HCT116 (cell line): ENCODE results near the gene OCA2. TPM values are rescaled to one million over a fixed set of nuclear protein-coding genes. Genes with fewer than 3 reads are reported as not detected.

Experiments used
- ATAC-seq: fragments of 200-7000 bp; cut with Tn5 transposase; 2 replicates; pipeline ENCODE4 v1.9.1; 2020; ENCODE audit warnings: mild to moderate bottlenecking, moderate library complexity
- BruUV-seq: library from RNA; stranded (reverse); fragments of 400-500 nt; replicated peaks from 2 replicates; lab custom pipeline; 2021; lab: Mats Ljungman, UMichigan
- CTCF ChIA-PET: fragments of 300-600 bp; sonication (Branson Sonifier 250); formaldehyde crosslinking; loops from one replicate; lab custom pipeline; 2021; ENCODE audit warnings: antibody characterized with exemption; lab: Charles Lee
- POLR2A ChIA-PET: fragments of 300-600, 350-600 bp; sonication (Branson Sonifier 250); formaldehyde crosslinking; loops from one replicate; lab custom pipeline; 2021; ENCODE audit warnings: antibody characterized with exemption; lab: Charles Lee
- RAD21 ChIA-PET, 2 experiments: fragments of 300-600 bp; sonication (Branson Sonifier 250); formaldehyde crosslinking; loops; one replicate each; lab custom pipeline; 2023; ENCODE audit warnings: low total read pairs in 2 of 2; ENCODE audit not compliant: uncharacterized antibody in 2 of 2, unreplicated experiment in 2 of 2, low non-redundant PET in 1 of 2; lab: Charles Lee
- DNase-seq: peaks from one replicate; pipeline ENCODE4 v3.0.0-alpha.2; 2010; ENCODE audit warnings: low read depth, low spot score
- H2AFZ ChIP-seq: fragments of 200-600 bp; shearing (Covaris generic), sonication (generic); 2 replicates; pipeline ENCODE4 v1.6.1; 2017; ENCODE audit warnings: low read depth, mixed run types, mixed read lengths, antibody characterized with exemption, low read length; ENCODE audit not compliant: poor library complexity, severe bottlenecking
- H3K27ac ChIP-seq: 2 replicates; pipeline ENCODE4 v1.5.1; 2012; ENCODE audit warnings: low read depth, low read length
- H3K27me3 ChIP-seq: fragments of 200-600 bp; sonication (generic); 2 replicates; pipeline ENCODE4 v1.6.1; 2016; ENCODE audit warnings: mixed run types, low read length, mixed read lengths; ENCODE audit not compliant: insufficient read depth
- H3K36me3 ChIP-seq, 2 experiments: fragments of 200-500 bp in 1 of 2; fragments of 200-600 bp in 1 of 2; sonication (Bioruptor generic) in 1 of 2; sonication (generic) in 1 of 2; 2 replicates each; pipeline versions ENCODE4 v1.5.1 to v1.6.1; 2014 to 2016; ENCODE audit warnings: low read length in 2 of 2, inconsistent platforms in 1 of 2, mixed read lengths in 1 of 2, mixed run types in 1 of 2; ENCODE audit not compliant: insufficient read depth in 2 of 2, control insufficient read depth in 1 of 2
- H3K4me1 ChIP-seq, 2 experiments: fragments of 200-600 bp in 1 of 2; sonication (generic) in 1 of 2; 2 replicates each; pipeline versions ENCODE4 v1.5.1 to v1.6.1; 2012 to 2017; ENCODE audit warnings: low read length in 2 of 2, inconsistent platforms in 1 of 2, mild to moderate bottlenecking in 1 of 2, mixed read lengths in 1 of 2, mixed run types in 1 of 2, moderate library complexity in 1 of 2; ENCODE audit not compliant: insufficient read depth in 2 of 2, control insufficient read depth in 1 of 2
- H3K4me2 ChIP-seq: fragments of 200-600 bp; sonication (generic); 2 replicates; pipeline ENCODE4 v1.6.1; 2017; ENCODE audit warnings: mixed run types, low read length, mixed read lengths
- H3K4me3 ChIP-seq, 2 experiments: fragments of 200-600 bp in 1 of 2; sonication (generic) in 1 of 2; replicated peaks in 1 of 2; 2 replicates each; pipeline ENCODE4 v1.5.1; 2011 to 2016; ENCODE audit warnings: low read length in 2 of 2, control low read depth in 1 of 2, low read depth in 1 of 2, mild to moderate bottlenecking in 1 of 2, mixed read lengths in 1 of 2, mixed run types in 1 of 2
- H3K79me2 ChIP-seq: fragments of 200-600 bp; sonication (generic); 2 replicates; pipeline ENCODE4 v1.6.1; 2017; ENCODE audit warnings: mild to moderate bottlenecking, mixed run types, low read length, moderate library complexity, mixed read lengths; ENCODE audit not compliant: insufficient read depth
- H3K9ac ChIP-seq: fragments of 200-600 bp; sonication (generic); 2 replicates; pipeline ENCODE4 v1.6.1; 2016; ENCODE audit warnings: low read length, mixed read lengths
- H3K9me2 ChIP-seq: fragments of 200-600 bp; sonication (generic), shearing (Covaris generic); 2 replicates; pipeline ENCODE4 v1.6.1; 2017; ENCODE audit warnings: mixed run types, mild to moderate bottlenecking, moderate library complexity; ENCODE audit not compliant: insufficient read depth
- H3K9me3 ChIP-seq, 2 experiments: fragments of 200-500 bp in 1 of 2; fragments of 200-600 bp in 1 of 2; sonication (Bioruptor generic) in 1 of 2; sonication (generic) in 1 of 2; 2 replicates each; pipeline ENCODE4 v1.6.1; 2014 to 2017; ENCODE audit warnings: low read length in 2 of 2, mixed read lengths in 2 of 2, inconsistent platforms in 1 of 2, low read depth in 1 of 2, mild to moderate bottlenecking in 1 of 2, mixed run types in 1 of 2, moderate library complexity in 1 of 2; ENCODE audit not compliant: control insufficient read depth in 1 of 2, insufficient read depth in 1 of 2
- H4K20me1 ChIP-seq: fragments of 200-600 bp; sonication (generic), shearing (Covaris generic); 2 replicates; pipeline ENCODE4 v1.6.1; 2017; ENCODE audit warnings: mixed run types, mild to moderate bottlenecking, moderate library complexity; ENCODE audit not compliant: insufficient read depth
- CEBPB ChIP-seq: IDR thresholded peaks from 2 replicates; pipeline ENCODE4 v1.6.1; 2012; ENCODE audit warnings: low read depth
- RAD21 ChIP-seq: IDR thresholded peaks from 2 replicates; pipeline ENCODE4 v1.6.1; 2012; ENCODE audit warnings: low read depth, mild to moderate bottlenecking
- REST ChIP-seq: IDR thresholded peaks from 2 replicates; pipeline ENCODE4 v1.6.1; 2012; ENCODE audit warnings: low read depth
- SIN3A ChIP-seq: IDR thresholded peaks from 2 replicates; pipeline ENCODE4 v1.6.1; 2012; ENCODE audit warnings: low read depth
- YY1 ChIP-seq: IDR thresholded peaks from 2 replicates; pipeline ENCODE4 v1.6.1; 2011; ENCODE audit warnings: low read length, low read depth, moderate library complexity, mild to moderate bottlenecking; ENCODE audit not compliant: insufficient replicate concordance; ENCODE audit errors: extremely low read depth
- ZBTB33 ChIP-seq: IDR thresholded peaks from 2 replicates; pipeline ENCODE4 v1.6.1; 2011; ENCODE audit warnings: mild to moderate bottlenecking, low read length, moderate library complexity; ENCODE audit not compliant: insufficient replicate concordance; ENCODE audit errors: extremely low read depth
- ZNF274 ChIP-seq: fragments of 200-500 bp; sonication (Bioruptor generic); IDR thresholded peaks from 2 replicates; pipeline ENCODE4 v1.6.1; 2014; ENCODE audit warnings: mild to moderate bottlenecking, low read depth, low read length, inconsistent platforms
- intact Hi-C: fragments of 100-400 bp; cut with micrococcal nuclease; formaldehyde crosslinking; loops from 2 replicates; pipeline ENCODE4 v1.10.0; 2022
- total RNA-seq: library from RNA; stranded (reverse); gene quantifications from one replicate; pipeline ENCODE4 v1.2.1, GENCODE V29; 2021; ENCODE audit not compliant: unreplicated experiment

Gene OCA2
- total RNA-seq, 1 experiment from 2014 or later = not detected

GRCh38 chr15:27961801-27962200 lies 137.3 kb downstream of the OCA2 start:
- no peaks in the 10 kb centered on the region for H3K79me2 ChIP-seq
- H3K4me1 ChIP-seq = no peaks in the 10 kb centered on the region
- no peak for ATAC-seq
- RAD21 ChIA-PET = no interaction called here
- CTCF ChIA-PET = no interaction called here
- H4K20me1 ChIP-seq = no peaks in the 10 kb centered on the region
- TF ChIP-seq ZNF274 = no peak
- no peak for TF ChIP-seq REST
- no peak for TF ChIP-seq ZBTB33
- no peak for TF ChIP-seq YY1
- TF ChIP-seq RAD21 = no peak
- no peak for TF ChIP-seq CEBPB
- no peak for TF ChIP-seq SIN3A
- H3K9ac ChIP-seq = no peak overlapping the region
- no TSS peak for BruUV-seq
- no peak overlapping the region for H3K4me2 ChIP-seq
- H3K4me3 ChIP-seq = no peak overlapping the region
- DNase-seq = no peak
- H3K27me3 ChIP-seq = no peaks in the 10 kb centered on the region
- H3K36me3 ChIP-seq = no peaks in the 10 kb centered on the region
- intact Hi-C loops = no loop called here
- H3K9me3 ChIP-seq = no peaks in the 10 kb centered on the region; a peak in 1 of 4 replicates
- H3K27ac ChIP-seq = no peak overlapping the region
- POLR2A ChIA-PET = no interaction called here
- H3K9me2 ChIP-seq = no peaks in the 10 kb centered on the region
- H2AFZ ChIP-seq = no peak overlapping the region
